GM12878 (cell line): ENCODE measurements around the gene SLC9A3. TPM values are rescaled to one million over a fixed set of nuclear protein-coding genes. Genes with fewer than 3 reads are reported as not detected.
A peak's percentile ranks its signal among the peaks of the same experiment; 100 is the strongest.

Experiments
- ATF2 ChIP-seq: IDR thresholded peaks from 2 replicates; pipeline ENCODE4 v1.6.1; 2012; ENCODE audit warnings: low read length, inconsistent platforms
- CBFB ChIP-seq: IDR thresholded peaks from 2 replicates; pipeline ENCODE4 v1.6.1; 2016; ENCODE audit warnings: antibody characterized with exemption, low read depth
- CBX5 ChIP-seq: sonication (generic); IDR thresholded peaks from 2 replicates; pipeline ENCODE4 v1.6.1; 2016; ENCODE audit warnings: low read depth, moderate library complexity, mild to moderate bottlenecking, inconsistent platforms
- CHD4 ChIP-seq: fragments of 200-600 bp; sonication (generic); IDR thresholded peaks from 2 replicates; pipeline ENCODE4 v1.6.1; 2016; ENCODE audit warnings: mild to moderate bottlenecking
- CUX1 ChIP-seq: IDR thresholded peaks from 2 replicates; pipeline ENCODE4 v1.6.1; 2012; ENCODE audit warnings: improper control_type of control experiment, low read depth, low read length; ENCODE audit not compliant: insufficient replicate concordance
- E2F4 ChIP-seq: IDR thresholded peaks from 2 replicates; pipeline ENCODE4 v1.6.1; 2012; ENCODE audit warnings: low read depth, low read length, improper control_type of control experiment
- EZH2 ChIP-seq: IDR thresholded peaks from 2 replicates; pipeline ENCODE4 v1.6.1; 2012; ENCODE audit warnings: low read depth, mild to moderate bottlenecking, control low read depth, inconsistent platforms, low read length, borderline replicate concordance; ENCODE audit not compliant: control insufficient read depth
- FOXK2 ChIP-seq: fragments of 450-650 bp; IDR thresholded peaks from 2 replicates; pipeline ENCODE4 v1.6.1; 2017; ENCODE audit warnings: mild to moderate bottlenecking, moderate library complexity
- JUND ChIP-seq: IDR thresholded peaks from 2 replicates; pipeline ENCODE4 v1.6.1; 2012; ENCODE audit warnings: low read depth, mild to moderate bottlenecking, low read length, improper control_type of control experiment, moderate library complexity
- NFYA ChIP-seq: IDR thresholded peaks from 2 replicates; pipeline ENCODE4 v1.6.1; 2011; ENCODE audit warnings: low read depth, mild to moderate bottlenecking, low read length, improper control_type of control experiment, borderline replicate concordance
- NFYB ChIP-seq: IDR thresholded peaks from 2 replicates; pipeline ENCODE4 v1.6.1; 2011; ENCODE audit warnings: low read depth, mild to moderate bottlenecking, low read length, improper control_type of control experiment, moderate library complexity; ENCODE audit not compliant: insufficient read depth
- NR2C2 ChIP-seq: IDR thresholded peaks from 2 replicates; pipeline ENCODE4 v1.6.1; 2011; ENCODE audit warnings: borderline replicate concordance, low read depth; ENCODE audit not compliant: control insufficient read depth, insufficient read length
- NR2F1 ChIP-seq: fragments of 450-650 bp; conservative IDR thresholded peaks from 2 replicates; pipeline ENCODE4 v1.6.1; 2017; ENCODE audit warnings: mild to moderate bottlenecking
- RBBP5 ChIP-seq: fragments of 200-600 bp; sonication (generic); conservative IDR thresholded peaks from 2 replicates; pipeline ENCODE4 v1.6.1; 2016
- SIX5 ChIP-seq: IDR thresholded peaks from 2 replicates; pipeline ENCODE4 v1.6.1; 2011; ENCODE audit warnings: mild to moderate bottlenecking, low read depth, low read length, moderate library complexity; ENCODE audit not compliant: severe bottlenecking
- SMAD5 ChIP-seq: IDR thresholded peaks from 2 replicates; pipeline ENCODE4 v1.6.1; 2016; ENCODE audit warnings: antibody characterized with exemption, low read depth
- STAT3 ChIP-seq: IDR thresholded peaks from 2 replicates; pipeline ENCODE4 v1.6.1; 2011; ENCODE audit warnings: low read depth, low read length, improper control_type of control experiment
- ZBTB11 ChIP-seq: fragments of 450-650 bp; formaldehyde crosslinking; IDR thresholded peaks from 2 replicates; pipeline ENCODE4 v1.5.0; 2022; ENCODE audit warnings: mild to moderate bottlenecking, missing genetic modification characterization
- ZSCAN29 ChIP-seq: fragments of 450-650 bp; IDR thresholded peaks from 2 replicates; pipeline ENCODE4 v1.6.1; 2017; ENCODE audit warnings: mild to moderate bottlenecking, moderate library complexity
- polyA plus RNA-seq, 11 experiments: library from polyadenylated mRNA; depleted of rRNA in 4 of 11; unstranded in 6 of 11; stranded (reverse) in 5 of 11; fragments of >200 nt; fragmentation: Nextera tagmentation in 4 of 11; fragmentation: Illumina TruSeq in 1 of 11; extraction: Ambion mirVana in 4 of 11; extraction: Trizol in 1 of 11; gene quantifications; 1 replicate in 1 of 11; 2 replicates in 10 of 11; pipeline versions ENCODE4 v1.2.1 to v1.2.3, GENCODE V29; 2011 to 2016; ENCODE audit warnings: inconsistent platforms in 2 of 11, missing spikeins in 2 of 11, low read depth in 1 of 11
- total RNA-seq, 4 experiments: library from RNA; depleted of rRNA in 3 of 4; stranded (reverse); fragments of >200 nt in 3 of 4; fragmentation: Illumina TruSeq in 1 of 4; extraction: Trizol in 1 of 4; gene quantifications; 2 replicates each; pipeline versions ENCODE4 v1.2.1 to v1.2.3, GENCODE V29; 2013 to 2021

SLC9A3 gene
- total and polyA plus RNA-seq, 10 of the 15 experiments (the other 5 are each of a cell fraction or from before 2014, with no cell fraction given): 0.04 to 5.2 (median 2.3) TPM; not detected in 1

- TF ChIP-seq ATF2 (no peak), STAT3 (no peak), NFYA (no peak), FOXK2 (no peak), EZH2 (no peak), NR2F1 (peak; percentile 92), JUND (no peak), E2F4 (no peak), RBBP5 (no peak), NR2C2 (no peak), NFYB (peak; percentile 73), CBFB (no peak), CUX1 (no peak), CHD4 (no peak), ZSCAN29 (no peak), ZBTB11 (CRISPR knock-in tag) (no peak), SMAD5 (no peak), CBX5 (no peak), SIX5 (no peak)
Measured at GRCh38 chr5:543755-544674, 19.8 kb upstream of the SLC9A3 start (continued).
